ENCODE measurements around the gene DMGDH.

The DMGDH gene

DNA sequence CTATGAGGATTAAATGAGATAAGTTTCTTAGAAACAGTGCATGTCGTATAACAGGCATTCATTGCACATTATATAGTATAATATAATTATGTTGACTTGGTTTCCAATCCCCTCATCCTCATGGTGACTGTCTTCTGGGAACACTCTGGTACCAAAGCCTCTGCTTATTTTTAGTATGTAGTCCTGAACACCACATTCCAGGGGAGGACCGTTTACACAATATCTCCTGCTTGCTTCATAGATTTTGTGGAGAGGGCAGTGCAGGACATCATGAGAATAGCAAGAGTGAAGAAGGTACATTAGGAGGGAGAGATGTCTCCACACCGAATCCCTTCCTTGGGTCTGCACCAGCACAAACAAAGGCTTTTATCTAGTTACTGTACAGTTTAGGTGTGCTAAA, 21.6 kb upstream of the DMGDH start:
- Histone ChIP-seq H3K9me3 (ENCODE audit: control insufficient read depth, low read depth, low read length) (no peaks in the 10 kb centered on the region), H3K4me3 (ENCODE audit: low read length) (no peak overlapping the region), H3K27ac (ENCODE audit: low read length) (no peak overlapping the region), H3K36me3 (ENCODE audit: control insufficient read depth, low read depth, low read length) (no peaks in the 10 kb centered on the region), H3K27me3 (ENCODE audit: control insufficient read depth, insufficient read depth, low read length) (no peaks in the 10 kb centered on the region), H3K9ac (ENCODE audit: low read length) (no peak overlapping the region), H3K4me1 (ENCODE audit: control insufficient read depth, low read depth, low read length) (no peaks in the 10 kb centered on the region)

GRCh38 chr5:79088507-79088906, 19.0 kb upstream of the DMGDH start:
- Histone ChIP-seq H3K27me3 (ENCODE audit: control insufficient read depth, insufficient read depth, low read length) (no peaks in the 10 kb centered on the region), H3K4me3 (ENCODE audit: low read length) (no peak overlapping the region), H3K9me3 (ENCODE audit: control insufficient read depth, low read depth, low read length) (no peaks in the 10 kb centered on the region), H3K9ac (ENCODE audit: low read length) (no peak overlapping the region), H3K36me3 (ENCODE audit: control insufficient read depth, low read depth, low read length) (no peaks in the 10 kb centered on the region), H3K4me1 (ENCODE audit: control insufficient read depth, low read depth, low read length) (no peaks in the 10 kb centered on the region), H3K27ac (ENCODE audit: low read length) (no peak overlapping the region)

DNA sequence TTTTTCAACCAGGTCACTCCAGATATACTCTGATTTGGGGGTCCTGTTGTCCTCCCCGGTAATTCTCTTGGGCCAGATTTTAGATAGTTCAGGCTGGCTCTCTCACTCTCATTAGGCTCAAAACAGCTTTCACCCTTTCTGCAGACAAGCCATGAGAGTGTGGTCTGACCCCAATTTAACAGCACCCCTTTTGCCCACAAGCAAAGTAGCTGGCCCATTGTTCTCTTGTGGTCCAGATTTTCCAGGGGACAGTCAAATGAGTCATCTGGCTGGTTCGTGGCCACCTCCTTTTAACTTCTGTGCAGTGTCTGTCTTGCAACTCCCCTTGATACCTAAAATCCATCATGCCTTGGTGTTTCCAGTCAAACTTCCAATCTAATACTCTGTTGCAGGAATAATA, 16.6 kb upstream of the DMGDH start:
- Histone ChIP-seq H3K4me3 (ENCODE audit: low read length) (no peak overlapping the region), H3K27ac (ENCODE audit: low read length) (no peak overlapping the region)

DNA sequence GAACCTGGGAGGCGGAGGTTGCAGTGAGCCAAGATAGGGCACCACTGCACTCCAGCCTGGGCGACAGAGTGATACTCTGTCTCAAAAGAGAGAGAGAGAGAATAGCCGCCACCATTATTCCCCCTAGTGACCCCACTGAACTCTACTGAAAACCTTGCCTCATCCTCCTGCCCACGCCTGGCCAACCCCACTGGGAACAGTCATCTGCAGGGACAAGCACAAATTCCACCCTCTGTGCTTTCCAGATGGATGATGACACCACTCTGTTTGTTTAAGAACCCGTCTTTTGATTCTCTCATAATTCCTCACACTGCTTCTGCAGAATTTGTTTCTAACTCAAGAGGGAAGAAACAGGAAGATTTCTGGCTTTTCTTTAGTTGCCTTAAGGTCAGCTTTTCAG, 12.3 kb upstream of the DMGDH start:
- no peak overlapping the region for H3K4me3 ChIP-seq (ENCODE audit: low read length)
- H3K27me3 ChIP-seq (ENCODE audit: control insufficient read depth, insufficient read depth, low read length), result no peaks in the 10 kb centered on the region

More for the DNA sequence above, 16.6 kb upstream of the DMGDH start:
- no peaks in the 10 kb centered on the region for H3K27me3 ChIP-seq (ENCODE audit: control insufficient read depth, insufficient read depth, low read length)
- no peaks in the 10 kb centered on the region for H3K9me3 ChIP-seq (ENCODE audit: control insufficient read depth, low read depth, low read length)
- no peak overlapping the region for H3K9ac ChIP-seq (ENCODE audit: low read length)
- no peaks in the 10 kb centered on the region for H3K4me1 ChIP-seq (ENCODE audit: control insufficient read depth, low read depth, low read length)
- H3K36me3 ChIP-seq (ENCODE audit: control insufficient read depth, low read depth, low read length), result no peaks in the 10 kb centered on the region

DNA sequence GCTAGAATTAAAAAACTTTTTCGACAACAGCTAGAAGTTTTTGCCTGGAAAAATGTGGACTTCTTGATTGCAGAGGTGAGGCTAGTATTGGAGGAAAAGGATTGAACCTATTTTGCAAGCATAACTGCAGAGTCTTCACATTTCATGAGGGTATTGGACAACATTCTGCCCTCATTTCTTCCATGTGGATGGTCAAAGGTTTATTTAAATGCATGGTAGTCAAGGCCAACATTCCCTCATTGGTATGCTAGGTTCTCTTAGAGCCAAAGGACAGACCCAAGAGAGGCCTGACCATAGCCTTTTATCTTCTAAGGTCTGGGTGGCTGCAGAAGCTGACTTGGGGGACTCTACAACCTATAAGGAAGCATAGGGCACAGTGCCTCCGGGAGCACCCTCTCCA, 11.3 kb upstream of the DMGDH start:
- no peak overlapping the region for H3K27ac ChIP-seq (ENCODE audit: low read length)

More for the DNA sequence above, 12.3 kb upstream of the DMGDH start:
- Histone ChIP-seq H3K36me3 (ENCODE audit: control insufficient read depth, low read depth, low read length) (no peaks in the 10 kb centered on the region), H3K9ac (ENCODE audit: low read length) (no peak overlapping the region), H3K9me3 (ENCODE audit: control insufficient read depth, low read depth, low read length) (no peaks in the 10 kb centered on the region), H3K4me1 (ENCODE audit: control insufficient read depth, low read depth, low read length) (no peaks in the 10 kb centered on the region), H3K27ac (ENCODE audit: low read length) (no peak overlapping the region)

GRCh38 chr5:79077680-79078365, 8.3 kb upstream of the DMGDH start:
- no peaks in the 10 kb centered on the region for H3K27me3 ChIP-seq (ENCODE audit: control insufficient read depth, insufficient read depth, low read length)
- H3K9ac ChIP-seq (ENCODE audit: low read length), result no peak overlapping the region
- no peaks in the 10 kb centered on the region for H3K9me3 ChIP-seq (ENCODE audit: control insufficient read depth, low read depth, low read length)
- H3K4me1 ChIP-seq (ENCODE audit: control insufficient read depth, low read depth, low read length), result no peaks in the 10 kb centered on the region
- H3K4me3 ChIP-seq (ENCODE audit: low read length), result no peak overlapping the region
- no peak overlapping the region for H3K27ac ChIP-seq (ENCODE audit: low read length)
- H3K36me3 ChIP-seq (ENCODE audit: control insufficient read depth, low read depth, low read length), result no peaks in the 10 kb centered on the region

More for the DNA sequence above, 11.3 kb upstream of the DMGDH start:
- Histone ChIP-seq H3K9me3 (ENCODE audit: control insufficient read depth, low read depth, low read length) (no peaks in the 10 kb centered on the region), H3K4me1 (ENCODE audit: control insufficient read depth, low read depth, low read length) (no peaks in the 10 kb centered on the region), H3K4me3 (ENCODE audit: low read length) (no peak overlapping the region), H3K27me3 (ENCODE audit: control insufficient read depth, insufficient read depth, low read length) (no peaks in the 10 kb centered on the region), H3K36me3 (ENCODE audit: control insufficient read depth, low read depth, low read length) (no peaks in the 10 kb centered on the region), H3K9ac (ENCODE audit: low read length) (no peak overlapping the region)

- Histone ChIP-seq H3K9ac (ENCODE audit: low read length) (no peak overlapping the region), H3K4me3 (ENCODE audit: low read length) (no peak overlapping the region), H3K27ac (ENCODE audit: low read length) (no peak overlapping the region), H3K27me3 (ENCODE audit: control insufficient read depth, insufficient read depth, low read length) (no peaks in the 10 kb centered on the region), H3K4me1 (ENCODE audit: control insufficient read depth, low read depth, low read length) (no peaks in the 10 kb centered on the region), H3K36me3 (ENCODE audit: control insufficient read depth, low read depth, low read length) (no peaks in the 10 kb centered on the region), H3K9me3 (ENCODE audit: control insufficient read depth, low read depth, low read length) (no peaks in the 10 kb centered on the region)
These were observed 7.3 kb upstream of the DMGDH start for GRCh38 chr5:79076819-79077218.

DNA sequence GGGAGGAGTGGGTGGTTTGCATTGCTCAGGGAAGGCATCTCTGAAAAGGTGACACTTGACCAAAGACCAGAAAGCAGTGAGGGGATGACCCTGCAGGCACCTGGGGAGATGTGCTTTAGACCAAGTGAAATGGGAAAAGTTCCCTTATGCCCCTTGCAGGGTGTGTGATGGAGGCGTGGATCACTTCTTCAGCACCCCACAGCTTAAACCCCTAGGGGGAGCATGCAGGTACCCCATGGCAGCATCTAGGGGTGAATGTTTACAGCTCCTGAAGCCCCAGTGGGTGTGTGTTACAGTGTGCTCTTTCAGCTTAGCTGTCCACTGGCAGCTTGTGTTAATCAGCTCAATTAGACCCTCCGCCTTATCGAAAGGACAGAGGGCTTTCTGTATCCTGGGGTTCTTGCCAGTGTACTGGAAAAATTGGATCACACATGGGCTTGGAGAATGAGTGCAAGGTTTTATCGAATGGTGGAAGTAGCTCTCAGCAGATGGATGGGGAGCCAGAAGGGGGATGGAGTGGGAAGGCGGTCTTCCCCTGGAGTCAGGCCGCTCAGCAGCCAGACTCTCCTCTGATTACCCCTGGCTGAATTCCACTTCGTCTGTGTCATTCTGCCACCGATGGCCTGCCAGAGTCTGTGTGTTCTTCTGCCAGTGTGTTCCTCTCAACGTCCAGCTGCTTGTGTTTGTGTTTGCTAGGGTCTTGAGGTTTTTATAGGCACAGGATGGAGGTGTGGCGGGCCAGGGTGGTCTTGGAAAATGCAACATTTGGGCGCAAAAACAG, 6.4 kb upstream of the DMGDH start:
- H3K27me3 ChIP-seq (ENCODE audit: control insufficient read depth, insufficient read depth, low read length), result no peaks in the 10 kb centered on the region
- H3K4me3 ChIP-seq (ENCODE audit: low read length), result no peak overlapping the region
- no peak overlapping the region for H3K27ac ChIP-seq (ENCODE audit: low read length)
- no peaks in the 10 kb centered on the region for H3K36me3 ChIP-seq (ENCODE audit: control insufficient read depth, low read depth, low read length)
- no peaks in the 10 kb centered on the region for H3K9me3 ChIP-seq (ENCODE audit: control insufficient read depth, low read depth, low read length)
- no peaks in the 10 kb centered on the region for H3K4me1 ChIP-seq (ENCODE audit: control insufficient read depth, low read depth, low read length)
- H3K9ac ChIP-seq (ENCODE audit: low read length), result no peak overlapping the region

GRCh38 chr5:79074641-79075040, 5.2 kb upstream of the DMGDH start:
- H3K9ac ChIP-seq (ENCODE audit: low read length), result no peak overlapping the region
- no peak overlapping the region for H3K27ac ChIP-seq (ENCODE audit: low read length)
- H3K4me3 ChIP-seq (ENCODE audit: low read length), result no peak overlapping the region
- no peaks in the 10 kb centered on the region for H3K36me3 ChIP-seq (ENCODE audit: control insufficient read depth, low read depth, low read length)
- H3K4me1 ChIP-seq (ENCODE audit: control insufficient read depth, low read depth, low read length), result no peaks in the 10 kb centered on the region
- no peaks in the 10 kb centered on the region for H3K27me3 ChIP-seq (ENCODE audit: control insufficient read depth, insufficient read depth, low read length)
- H3K9me3 ChIP-seq (ENCODE audit: control insufficient read depth, low read depth, low read length), result no peaks in the 10 kb centered on the region

GRCh38 chr5:79070350-79070667, 835 bp upstream of the DMGDH start:
- Histone ChIP-seq H3K9me3 (ENCODE audit: control insufficient read depth, low read depth, low read length) (no peaks in the 10 kb centered on the region), H3K36me3 (ENCODE audit: control insufficient read depth, low read depth, low read length) (no peaks in the 10 kb centered on the region), H3K9ac (ENCODE audit: low read length) (no peak overlapping the region), H3K4me3 (ENCODE audit: low read length) (no peak overlapping the region), H3K27ac (ENCODE audit: low read length) (no peak overlapping the region), H3K4me1 (ENCODE audit: control insufficient read depth, low read depth, low read length) (no peaks in the 10 kb centered on the region), H3K27me3 (ENCODE audit: control insufficient read depth, insufficient read depth, low read length) (no peaks in the 10 kb centered on the region)

- H3K36me3 ChIP-seq (ENCODE audit: control insufficient read depth, low read depth, low read length), result no peaks in the 10 kb centered on the region
- no peak overlapping the region for H3K27ac ChIP-seq (ENCODE audit: low read length)
- H3K9me3 ChIP-seq (ENCODE audit: control insufficient read depth, low read depth, low read length), result no peaks in the 10 kb centered on the region
- H3K4me3 ChIP-seq (ENCODE audit: low read length), result no peak overlapping the region
- no peak overlapping the region for H3K9ac ChIP-seq (ENCODE audit: low read length)
- no peaks in the 10 kb centered on the region for H3K27me3 ChIP-seq (ENCODE audit: control insufficient read depth, insufficient read depth, low read length)
- no peaks in the 10 kb centered on the region for H3K4me1 ChIP-seq (ENCODE audit: control insufficient read depth, low read depth, low read length)
These were observed 7.0 kb downstream of the DMGDH start for GRCh38 chr5:79062436-79062835.

DNA sequence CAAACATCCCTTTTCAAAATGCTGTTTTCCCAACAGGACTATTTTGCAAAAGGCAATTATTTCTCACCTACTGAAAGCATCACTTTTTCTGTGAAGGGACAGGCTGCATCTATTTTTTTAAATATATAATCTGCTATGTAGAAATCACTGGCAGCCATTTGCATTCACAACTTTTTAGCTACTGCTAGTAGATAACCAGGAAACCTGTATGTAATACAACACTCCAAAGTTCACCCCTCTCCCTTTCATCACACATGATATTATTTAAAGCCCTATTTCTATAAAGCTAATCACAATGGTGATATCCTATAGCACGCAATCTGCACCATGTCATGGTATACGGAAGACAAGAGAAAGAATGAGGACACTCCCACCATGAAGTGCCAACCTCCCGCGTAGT, 9.8 kb downstream of the DMGDH start:
- Histone ChIP-seq H3K9me3 (ENCODE audit: control insufficient read depth, low read depth, low read length) (no peaks in the 10 kb centered on the region), H3K27me3 (ENCODE audit: control insufficient read depth, insufficient read depth, low read length) (no peaks in the 10 kb centered on the region), H3K36me3 (ENCODE audit: control insufficient read depth, low read depth, low read length) (no peaks in the 10 kb centered on the region), H3K4me3 (ENCODE audit: low read length) (no peak overlapping the region), H3K4me1 (ENCODE audit: control insufficient read depth, low read depth, low read length) (no peaks in the 10 kb centered on the region), H3K27ac (ENCODE audit: low read length) (no peak overlapping the region), H3K9ac (ENCODE audit: low read length) (no peak overlapping the region)
